Activated CD4-positive, alpha-beta T cell treated with anti-CD3 and anti-CD28 coated beads, Interleukin-2, amount 10 ng/mL, durations not matched to agents 24 days and 14 days (primary cell): ENCODE measurements around the gene PKP1. TPM values are rescaled to one million over a fixed set of nuclear protein-coding genes. Genes with fewer than 3 reads are reported as not detected.

ENCODE experiments used
- DNase-seq: peaks from one replicate; pipeline ENCODE4 v3.0.0; 2022
- H3K27ac Mint-ChIP-seq: one replicate; pipeline ENCODE4 v1.8.0; 2022; ENCODE audit warnings: mild to moderate bottlenecking, mixed read lengths
- H3K27me3 Mint-ChIP-seq: one replicate; pipeline ENCODE4 v1.8.0; 2022; ENCODE audit warnings: mixed read lengths
- H3K36me3 Mint-ChIP-seq: one replicate; pipeline ENCODE4 v1.8.0; 2022; ENCODE audit warnings: low read depth, mild to moderate bottlenecking, mixed read lengths
- H3K4me1 Mint-ChIP-seq: one replicate; pipeline ENCODE4 v1.8.0; 2021; ENCODE audit warnings: mixed read lengths
- H3K4me3 Mint-ChIP-seq: one replicate; pipeline ENCODE4 v1.8.0; 2022; ENCODE audit warnings: mild to moderate bottlenecking, moderate library complexity, mixed read lengths
- H3K9me3 Mint-ChIP-seq: one replicate; pipeline ENCODE4 v1.8.0; 2021; ENCODE audit warnings: mixed read lengths
- intact Hi-C: fragments of 100-400 bp; cut with micrococcal nuclease; formaldehyde crosslinking; loops from one replicate; pipeline ENCODE4 v1.15.1; 2023
- total RNA-seq: library from RNA; stranded (reverse); gene quantifications from 2 replicates; pipeline ENCODE4 v1.2.3, GENCODE V29; 2022

PKP1 gene
- total RNA-seq, 1 donor from 2014 or later = not detected

DNA sequence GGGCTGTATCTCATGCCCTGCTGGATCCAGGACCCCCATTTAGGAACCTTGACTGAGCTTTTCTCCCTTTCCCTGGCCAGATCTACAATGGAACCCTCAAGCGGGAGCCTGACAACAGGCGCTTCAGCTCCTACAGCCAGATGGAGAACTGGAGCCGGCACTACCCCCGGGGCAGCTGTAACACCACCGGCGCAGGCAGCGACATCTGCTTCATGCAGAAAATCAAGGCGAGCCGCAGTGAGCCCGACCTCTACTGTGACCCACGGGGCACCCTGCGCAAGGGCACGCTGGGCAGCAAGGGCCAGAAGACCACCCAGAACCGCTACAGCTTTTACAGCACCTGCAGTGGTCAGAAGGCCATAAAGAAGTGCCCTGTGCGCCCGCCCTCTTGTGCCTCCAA is 29.8 kb downstream of the PKP1 start:
- no peaks in the 10 kb centered on the region for H3K9me3 Mint-ChIP-seq
- H3K36me3 Mint-ChIP-seq = no peaks in the 10 kb centered on the region
- intact Hi-C loops = no loop called here
- no peak for DNase-seq
- no peak overlapping the region for H3K27ac Mint-ChIP-seq
- peaks cover 4% of the 10 kb centered on the region for H3K4me1 Mint-ChIP-seq
- no peak overlapping the region for H3K4me3 Mint-ChIP-seq
- H3K27me3 Mint-ChIP-seq = peaks cover 20% of the 10 kb centered on the region

DNA sequence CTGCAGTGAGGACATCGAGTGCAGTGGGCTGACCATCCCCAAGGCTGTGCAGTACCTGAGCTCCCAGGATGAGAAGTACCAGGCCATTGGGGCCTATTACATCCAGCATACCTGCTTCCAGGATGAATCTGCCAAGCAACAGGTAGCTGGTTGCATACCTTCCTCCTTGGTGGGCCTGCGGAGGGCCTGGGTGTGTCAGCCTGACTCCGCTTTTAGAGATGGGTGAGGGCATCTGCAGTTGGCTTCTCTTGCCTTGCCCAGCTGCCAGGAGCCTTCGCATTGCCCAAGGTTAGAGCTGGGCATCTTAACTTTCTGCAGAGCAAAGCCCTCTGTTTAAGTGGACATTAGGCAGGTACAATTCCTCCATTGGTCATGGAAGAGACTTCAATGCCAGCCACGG is 33.2 kb downstream of the PKP1 start:
- no peak for DNase-seq
- Mint-ChIP-seq H3K9me3 (no peaks in the 10 kb centered on the region), H3K27me3 (peaks cover 2% of the 10 kb centered on the region), H3K4me1 (no peaks in the 10 kb centered on the region), H3K4me3 (no peak overlapping the region), H3K27ac (no peak overlapping the region), H3K36me3 (no peaks in the 10 kb centered on the region)
- intact Hi-C loops = no loop called here

DNA sequence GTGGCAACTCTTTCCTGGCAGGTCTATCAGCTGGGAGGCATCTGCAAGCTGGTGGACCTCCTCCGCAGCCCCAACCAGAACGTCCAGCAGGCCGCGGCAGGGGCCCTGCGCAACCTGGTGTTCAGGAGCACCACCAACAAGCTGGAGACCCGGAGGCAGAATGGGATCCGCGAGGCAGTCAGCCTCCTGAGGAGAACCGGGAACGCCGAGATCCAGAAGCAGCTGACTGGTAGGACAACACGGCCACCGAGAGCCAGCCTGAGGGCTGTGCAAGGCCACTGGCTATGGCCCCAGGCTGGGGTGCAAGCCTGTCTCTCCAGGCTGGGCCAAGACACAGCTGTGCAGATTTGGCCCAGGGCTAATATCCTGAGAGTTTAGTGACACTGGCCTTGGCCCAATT is 34.2 kb downstream of the PKP1 start:
- H3K4me1 Mint-ChIP-seq = no peaks in the 10 kb centered on the region
- intact Hi-C loops = no loop called here
- H3K4me3 Mint-ChIP-seq = no peak overlapping the region
- no peak overlapping the region for H3K27ac Mint-ChIP-seq
- H3K36me3 Mint-ChIP-seq = no peaks in the 10 kb centered on the region
- H3K27me3 Mint-ChIP-seq = peaks cover 2% of the 10 kb centered on the region
- no peaks in the 10 kb centered on the region for H3K9me3 Mint-ChIP-seq
- DNase-seq = no peak

DNA sequence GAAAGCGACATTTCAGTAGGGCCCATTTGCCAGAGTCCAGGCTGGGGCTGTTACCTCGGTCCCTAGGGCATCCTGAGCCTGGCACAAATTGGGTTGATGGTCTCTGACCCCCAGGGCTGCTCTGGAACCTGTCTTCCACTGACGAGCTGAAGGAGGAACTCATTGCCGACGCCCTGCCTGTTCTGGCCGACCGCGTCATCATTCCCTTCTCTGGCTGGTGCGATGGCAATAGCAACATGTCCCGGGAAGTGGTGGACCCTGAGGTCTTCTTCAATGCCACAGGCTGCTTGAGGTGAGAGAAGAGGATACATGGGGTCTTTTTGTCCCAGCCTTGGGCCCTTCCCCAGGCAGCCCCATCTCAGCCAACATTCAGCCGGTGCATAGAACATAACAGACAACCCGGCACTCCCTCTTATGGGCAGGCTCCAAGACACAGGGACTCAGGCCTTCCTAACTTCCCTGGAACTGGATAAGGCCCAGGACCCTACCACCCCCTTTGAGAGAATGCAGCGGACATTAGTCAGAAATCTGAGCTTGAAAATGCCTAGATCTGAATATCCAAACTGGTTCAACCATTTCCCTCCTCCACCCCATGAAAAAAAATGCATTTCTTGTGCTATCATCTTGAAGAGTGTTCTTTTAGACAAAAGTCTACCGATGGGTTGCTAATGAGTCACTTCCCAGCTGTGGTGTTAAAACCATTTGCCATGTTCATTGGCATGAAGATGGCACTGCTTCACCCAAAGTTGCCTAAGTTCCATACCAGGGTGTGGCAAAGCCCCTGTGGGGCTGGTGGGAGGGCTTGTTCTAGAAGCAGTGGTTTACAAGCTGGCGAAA is 35.4 kb downstream of the PKP1 start:
- Mint-ChIP-seq H3K4me1 (no peaks in the 10 kb centered on the region), H3K4me3 (no peak overlapping the region), H3K36me3 (no peaks in the 10 kb centered on the region), H3K27me3 (peaks cover 2% of the 10 kb centered on the region), H3K27ac (no peak overlapping the region), H3K9me3 (no peaks in the 10 kb centered on the region)
- intact Hi-C loops = no loop called here
- no peak for DNase-seq

DNA sequence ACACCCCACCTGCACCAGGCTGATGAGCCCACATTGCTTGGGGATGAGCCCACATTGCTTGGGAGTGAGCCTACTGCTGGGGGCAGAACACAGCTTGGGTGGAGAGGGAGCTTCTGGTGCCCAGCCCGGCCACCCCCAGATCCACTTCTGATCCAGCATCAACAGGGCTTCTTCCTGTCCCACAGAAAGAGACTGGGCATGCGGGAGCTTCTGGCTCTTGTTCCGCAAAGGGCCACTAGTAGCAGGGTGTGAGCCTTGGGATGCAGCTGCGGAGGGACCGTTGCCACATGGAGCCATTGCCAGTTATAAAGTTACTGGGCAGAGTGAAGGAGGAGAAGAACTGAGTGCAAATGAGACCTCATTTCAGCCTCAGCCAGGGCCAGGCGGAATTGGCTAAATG is 36.3 kb downstream of the PKP1 start:
- no peak overlapping the region for H3K27ac Mint-ChIP-seq
- peaks cover 2% of the 10 kb centered on the region for H3K27me3 Mint-ChIP-seq
- H3K4me3 Mint-ChIP-seq = no peak overlapping the region
- no peaks in the 10 kb centered on the region for H3K4me1 Mint-ChIP-seq
- intact Hi-C loops = no loop called here
- no peaks in the 10 kb centered on the region for H3K36me3 Mint-ChIP-seq
- DNase-seq = no peak
- no peaks in the 10 kb centered on the region for H3K9me3 Mint-ChIP-seq

DNA sequence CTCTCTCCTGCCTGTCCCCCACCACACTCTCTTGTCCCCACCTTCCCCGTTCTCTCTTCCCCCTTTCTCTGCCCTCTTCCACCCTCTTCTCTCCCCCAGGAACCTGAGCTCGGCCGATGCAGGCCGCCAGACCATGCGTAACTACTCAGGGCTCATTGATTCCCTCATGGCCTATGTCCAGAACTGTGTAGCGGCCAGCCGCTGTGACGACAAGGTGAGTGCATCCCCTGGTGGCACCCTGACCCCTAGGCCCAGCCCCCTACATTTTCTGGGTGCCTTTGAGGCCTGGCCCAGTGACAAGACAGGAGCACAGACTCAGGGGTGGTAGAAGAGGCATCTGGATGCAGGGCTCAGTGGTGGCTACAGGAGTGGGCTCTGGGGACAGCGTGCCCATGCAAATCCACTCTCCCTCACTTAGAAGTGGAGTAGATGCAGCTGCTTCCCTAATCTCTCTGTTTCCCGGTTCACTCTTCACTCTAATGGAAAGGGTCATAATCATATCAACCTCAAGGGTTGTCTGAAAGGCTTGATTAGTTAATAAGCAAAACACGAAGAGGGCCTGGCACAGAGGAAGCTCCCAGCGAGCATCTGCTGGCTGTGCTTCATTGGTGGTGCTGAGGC is 37.0 kb downstream of the PKP1 start:
- intact Hi-C loops = no loop called here
- no peak for DNase-seq

DNA sequence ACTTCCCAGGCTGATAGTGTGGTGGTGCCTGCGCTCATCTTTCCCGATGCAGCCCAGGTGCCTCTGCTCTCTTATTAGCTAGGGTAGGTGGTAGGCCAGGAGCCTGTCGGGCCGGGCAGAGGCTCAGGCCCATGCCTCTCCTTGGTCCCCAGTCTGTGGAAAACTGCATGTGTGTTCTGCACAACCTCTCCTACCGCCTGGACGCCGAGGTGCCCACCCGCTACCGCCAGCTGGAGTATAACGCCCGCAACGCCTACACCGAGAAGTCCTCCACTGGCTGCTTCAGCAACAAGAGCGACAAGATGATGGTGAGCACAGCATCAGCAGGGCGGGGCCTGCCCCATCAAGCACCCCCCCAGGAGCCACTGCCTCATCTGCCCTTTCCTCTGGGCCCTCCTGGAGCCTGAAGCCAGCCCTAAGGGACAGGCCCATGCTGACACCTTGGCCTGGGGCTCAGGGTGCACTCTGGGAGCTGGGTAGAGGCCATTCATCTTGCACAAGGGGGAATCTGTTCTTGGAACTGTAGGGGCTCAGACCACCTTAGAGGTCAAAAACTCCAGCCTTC is 38.6 kb downstream of the PKP1 start:
- H3K9me3 Mint-ChIP-seq = no peaks in the 10 kb centered on the region
- no peak for DNase-seq
- H3K36me3 Mint-ChIP-seq = no peaks in the 10 kb centered on the region
- no peak overlapping the region for H3K4me3 Mint-ChIP-seq
- no peak overlapping the region for H3K27ac Mint-ChIP-seq
- peaks cover 4% of the 10 kb centered on the region for H3K27me3 Mint-ChIP-seq
- intact Hi-C loops = no loop called here
- no peaks in the 10 kb centered on the region for H3K4me1 Mint-ChIP-seq

More for the DNA sequence above, 37.0 kb downstream of the PKP1 start:
- Mint-ChIP-seq H3K27me3 (peaks cover 2% of the 10 kb centered on the region), H3K9me3 (no peaks in the 10 kb centered on the region), H3K36me3 (no peaks in the 10 kb centered on the region), H3K4me1 (no peaks in the 10 kb centered on the region), H3K4me3 (no peak overlapping the region), H3K27ac (no peak overlapping the region)

DNA sequence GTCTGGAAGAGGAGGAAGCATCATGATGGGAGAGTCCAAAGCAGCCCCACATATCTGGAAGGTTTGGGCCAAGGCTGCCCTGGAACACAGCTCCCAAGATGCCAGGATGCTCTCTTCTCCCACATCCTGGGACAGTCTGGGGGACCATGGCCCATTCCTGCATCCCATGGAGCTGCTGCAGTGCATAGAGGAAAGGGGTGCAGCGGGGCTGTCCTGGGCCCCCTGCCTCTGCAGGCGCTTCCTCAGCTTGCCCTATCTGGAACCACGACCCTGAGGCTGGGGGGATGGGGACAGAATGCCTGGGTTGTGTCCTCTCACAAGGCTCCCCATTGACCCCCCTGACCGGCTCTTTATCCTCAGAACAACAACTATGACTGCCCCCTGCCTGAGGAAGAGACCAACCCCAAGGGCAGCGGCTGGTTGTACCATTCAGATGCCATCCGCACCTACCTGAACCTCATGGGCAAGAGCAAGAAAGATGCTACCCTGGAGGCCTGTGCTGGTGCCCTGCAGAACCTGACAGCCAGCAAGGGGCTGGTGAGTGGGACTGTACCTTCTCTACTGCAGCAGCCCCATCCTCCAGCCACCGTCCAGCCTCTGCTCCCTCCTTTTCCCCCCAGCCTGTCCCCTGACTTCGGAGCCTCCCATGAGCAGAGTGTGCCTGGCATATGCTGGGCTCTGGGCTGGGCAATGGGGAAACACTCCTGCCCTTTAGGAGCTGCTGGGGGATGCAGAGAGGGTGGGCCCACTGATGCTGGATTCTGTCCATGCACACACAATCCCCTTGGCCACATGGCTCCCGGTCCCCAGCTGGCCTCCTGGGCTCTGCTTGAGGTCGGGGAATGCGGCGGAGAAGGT is 39.6 kb downstream of the PKP1 start:
- no peaks in the 10 kb centered on the region for H3K36me3 Mint-ChIP-seq
- no peak for DNase-seq
- peaks cover 5% of the 10 kb centered on the region for H3K27me3 Mint-ChIP-seq
- H3K4me1 Mint-ChIP-seq = no peaks in the 10 kb centered on the region
- no peaks in the 10 kb centered on the region for H3K9me3 Mint-ChIP-seq
- H3K27ac Mint-ChIP-seq = no peak overlapping the region
- no peak overlapping the region for H3K4me3 Mint-ChIP-seq
- intact Hi-C loops = no loop called here

DNA sequence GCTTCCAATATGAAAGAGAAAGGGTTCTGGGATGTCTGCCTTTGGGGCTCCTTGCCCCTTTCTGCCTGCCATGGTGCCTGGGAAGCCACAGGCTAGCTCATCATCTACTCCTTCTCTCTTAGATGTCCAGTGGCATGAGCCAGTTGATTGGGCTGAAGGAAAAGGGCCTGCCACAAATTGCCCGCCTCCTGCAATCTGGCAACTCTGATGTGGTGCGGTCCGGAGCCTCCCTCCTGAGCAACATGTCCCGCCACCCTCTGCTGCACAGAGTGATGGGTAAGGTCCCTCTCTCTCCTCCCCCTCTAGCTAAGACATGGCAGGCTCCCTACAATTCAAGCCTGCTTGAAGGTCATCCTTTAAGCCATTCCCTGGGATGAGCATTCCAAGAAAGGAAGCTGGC is 41.0 kb downstream of the PKP1 start:
- H3K9me3 Mint-ChIP-seq = no peaks in the 10 kb centered on the region
- H3K4me3 Mint-ChIP-seq = no peak overlapping the region
- intact Hi-C loops = no loop called here

DNA sequence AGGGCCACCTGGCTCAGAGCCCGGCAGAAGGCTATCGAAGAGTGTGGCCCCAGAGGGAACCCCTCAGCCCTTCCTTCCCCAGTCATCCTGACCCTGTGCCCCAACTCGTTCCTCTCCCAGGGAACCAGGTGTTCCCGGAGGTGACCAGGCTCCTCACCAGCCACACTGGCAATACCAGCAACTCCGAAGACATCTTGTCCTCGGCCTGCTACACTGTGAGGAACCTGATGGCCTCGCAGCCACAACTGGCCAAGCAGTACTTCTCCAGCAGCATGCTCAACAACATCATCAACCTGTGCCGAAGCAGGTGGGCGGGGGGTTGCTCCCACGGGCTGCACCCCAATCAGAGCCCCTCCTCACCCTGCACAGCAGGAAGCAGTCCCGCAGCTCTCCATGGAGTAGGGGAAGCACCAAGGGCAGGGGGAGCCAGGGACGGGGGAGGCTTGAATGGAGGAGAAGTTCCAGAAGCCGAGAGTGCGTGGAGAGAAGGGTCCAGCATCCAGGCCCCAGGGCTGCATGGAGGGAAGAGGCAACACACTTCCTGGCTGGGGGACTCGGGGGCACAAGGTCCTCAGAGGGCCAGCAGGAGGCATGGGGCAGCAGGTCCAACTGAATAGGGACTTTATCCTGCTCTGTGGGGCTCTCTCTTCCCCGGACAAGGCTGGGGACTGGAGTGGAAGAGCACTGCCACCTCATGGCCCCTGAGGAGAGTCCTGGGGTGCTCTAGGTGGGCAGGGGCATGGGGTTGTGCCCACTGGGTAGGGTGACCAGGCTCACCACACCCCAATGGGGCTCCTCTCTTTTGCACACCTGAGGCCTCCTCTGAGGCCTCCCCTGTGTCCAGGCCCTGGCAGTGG is 41.7 kb downstream of the PKP1 start:
- no peak for DNase-seq
- Mint-ChIP-seq H3K9me3 (no peaks in the 10 kb centered on the region), H3K4me1 (no peaks in the 10 kb centered on the region), H3K27me3 (peaks cover 5% of the 10 kb centered on the region), H3K27ac (no peak overlapping the region), H3K4me3 (no peak overlapping the region), H3K36me3 (no peaks in the 10 kb centered on the region)
- intact Hi-C loops = no loop called here

More for the DNA sequence above, 41.0 kb downstream of the PKP1 start:
- Mint-ChIP-seq H3K36me3 (no peaks in the 10 kb centered on the region), H3K4me1 (no peaks in the 10 kb centered on the region), H3K27me3 (peaks cover 5% of the 10 kb centered on the region), H3K27ac (no peak overlapping the region)
- DNase-seq = no peak

DNA sequence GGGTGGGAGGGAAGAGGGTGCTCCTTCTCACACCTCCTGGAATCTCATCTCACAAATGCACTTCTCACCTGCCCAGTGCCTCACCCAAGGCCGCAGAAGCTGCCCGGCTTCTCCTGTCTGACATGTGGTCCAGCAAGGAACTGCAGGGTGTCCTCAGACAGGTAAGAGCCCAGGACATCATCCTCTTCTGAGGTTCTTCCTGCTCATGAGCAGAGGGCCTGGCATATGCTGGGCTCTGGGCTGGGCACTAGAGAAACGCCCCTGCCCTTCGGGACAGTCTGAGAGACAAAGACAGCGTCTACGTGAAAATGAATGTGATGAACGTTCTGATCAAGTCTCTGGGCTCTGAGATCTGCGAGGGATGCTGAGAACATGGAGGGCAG is 42.4 kb downstream of the PKP1 start:
- Mint-ChIP-seq H3K27me3 (peaks cover 5% of the 10 kb centered on the region), H3K27ac (no peak overlapping the region), H3K36me3 (no peaks in the 10 kb centered on the region), H3K9me3 (no peaks in the 10 kb centered on the region), H3K4me1 (no peaks in the 10 kb centered on the region), H3K4me3 (no peak overlapping the region)
- DNase-seq = no peak
- intact Hi-C loops = no loop called here

DNA sequence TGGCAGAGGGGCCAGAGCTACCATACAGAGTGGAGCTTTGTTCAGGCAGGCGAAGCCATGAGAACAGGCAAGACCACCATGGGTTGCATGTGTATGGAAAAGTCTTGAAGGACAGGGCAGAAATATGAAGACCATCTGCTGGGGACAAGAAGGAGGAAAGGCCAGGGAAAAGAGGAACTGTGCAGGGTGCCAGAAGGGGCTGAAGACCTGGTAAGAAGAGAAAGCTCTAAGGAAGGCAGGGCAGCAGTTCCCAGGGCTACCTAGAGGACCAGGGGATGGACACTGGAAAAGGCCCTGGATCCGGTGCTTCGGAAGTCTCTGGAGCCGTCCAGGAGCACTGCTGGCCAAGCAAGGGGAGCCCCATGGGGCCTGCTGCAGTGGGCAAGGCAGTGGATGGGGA is 43.4 kb downstream of the PKP1 start:
- Mint-ChIP-seq H3K27me3 (peaks cover 5% of the 10 kb centered on the region), H3K4me3 (no peak overlapping the region), H3K9me3 (no peaks in the 10 kb centered on the region), H3K4me1 (no peaks in the 10 kb centered on the region), H3K36me3 (no peaks in the 10 kb centered on the region), H3K27ac (no peak overlapping the region)
- intact Hi-C loops = no loop called here
- DNase-seq = no peak

DNA sequence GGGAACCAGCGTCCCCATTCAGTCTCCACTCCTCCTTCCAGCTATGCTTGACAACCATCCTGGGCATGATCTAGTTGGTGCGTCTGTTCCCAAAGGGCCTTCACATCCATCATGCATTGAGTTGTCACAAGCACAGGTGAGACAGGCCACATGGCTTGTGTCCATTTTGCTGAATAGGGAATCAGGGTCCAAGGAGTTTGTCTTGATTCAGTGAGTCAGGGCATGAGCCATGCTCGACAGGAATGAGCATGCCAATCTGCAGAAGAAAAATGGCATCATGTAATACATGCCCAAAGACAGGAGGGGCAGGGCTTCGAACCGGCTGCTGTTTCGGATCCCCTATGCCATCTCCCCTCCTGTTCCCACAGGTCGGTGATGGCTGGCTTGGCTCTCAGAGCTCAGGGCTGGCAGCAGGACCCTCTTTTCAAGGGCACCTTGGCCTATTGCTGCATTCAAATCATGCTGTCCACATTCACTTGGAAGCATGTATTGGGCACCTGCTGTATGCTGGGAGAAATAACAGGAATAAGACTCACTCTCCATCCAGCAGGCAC is 44.5 kb downstream of the PKP1 start:
- H3K27me3 Mint-ChIP-seq = peaks cover 5% of the 10 kb centered on the region
- DNase-seq = no peak
- H3K27ac Mint-ChIP-seq = no peak overlapping the region
- intact Hi-C loops = no loop called here
- no peak overlapping the region for H3K4me3 Mint-ChIP-seq
- no peaks in the 10 kb centered on the region for H3K36me3 Mint-ChIP-seq
- no peaks in the 10 kb centered on the region for H3K9me3 Mint-ChIP-seq
- H3K4me1 Mint-ChIP-seq = no peaks in the 10 kb centered on the region
